NCI-H187 treated with DMSO at 0.1 percent for 48 hours (cell line): Measurements from ENCODE around the gene UQCC2.

Experiments used
- DNase-seq: peaks from one replicate; lab custom pipeline; 2025; lab: John Stamatoyannopoulos, UW

UQCC2 gene

DNA sequence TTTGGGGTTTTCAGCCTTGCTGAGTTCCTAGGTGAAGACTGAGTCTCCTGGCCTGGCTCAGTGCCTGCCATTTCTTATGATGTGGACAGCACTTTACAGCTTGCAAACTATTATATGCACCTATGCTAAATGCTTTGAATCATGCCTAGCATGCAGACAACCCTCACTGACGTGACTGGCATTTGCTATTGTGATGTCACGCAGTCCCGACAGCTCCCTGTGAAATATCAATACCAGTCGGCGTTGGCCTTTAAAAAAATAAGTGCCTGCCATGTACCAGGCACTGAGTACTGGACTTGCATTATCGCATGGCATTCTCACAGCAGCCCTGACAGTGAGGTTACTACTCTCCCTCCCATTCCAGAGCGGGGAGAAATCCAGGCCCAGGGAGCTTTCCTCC, 35.5 kb downstream of the UQCC2 start:
- no peak for DNase-seq

DNA sequence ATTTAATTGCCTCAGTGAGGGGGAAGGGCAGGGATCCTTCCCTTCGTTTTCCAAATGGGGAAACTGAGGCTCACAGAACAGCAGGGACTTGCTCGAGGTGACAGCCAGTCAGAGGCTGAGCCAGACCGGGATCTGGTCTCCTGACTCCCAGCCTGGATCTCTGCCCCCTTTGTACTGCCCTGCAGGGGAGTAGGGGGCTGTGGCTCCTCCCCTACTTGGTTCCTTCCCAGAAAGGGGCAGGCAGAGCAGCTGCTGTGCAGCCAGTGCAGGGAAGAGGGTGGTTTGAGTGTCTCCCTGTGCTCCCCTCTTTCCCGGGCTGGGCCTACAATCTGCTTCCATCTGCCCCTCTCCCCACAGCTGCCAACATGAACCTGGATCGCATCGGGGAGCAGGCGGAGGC, 37.6 kb downstream of the UQCC2 start:
- no peak for DNase-seq

DNA sequence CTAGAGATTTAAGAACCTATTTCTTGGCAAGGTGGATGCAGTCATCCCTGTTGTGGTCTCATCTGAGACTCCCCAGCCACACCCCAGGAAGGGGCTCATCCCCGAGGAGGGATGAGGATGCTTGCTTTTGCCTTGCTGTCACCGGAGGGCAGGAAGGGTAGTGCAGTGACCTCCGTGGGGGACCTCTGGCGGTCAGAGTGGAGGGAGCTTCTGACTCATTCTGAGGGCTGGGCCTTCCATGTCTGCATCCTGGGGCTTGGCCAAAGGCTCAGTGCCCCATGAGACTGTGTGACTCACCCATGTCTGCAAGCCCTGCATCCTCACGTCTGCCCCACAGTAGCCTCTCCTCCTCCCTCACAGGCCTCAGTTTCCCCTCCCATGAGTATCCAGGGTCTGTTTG, 38.7 kb downstream of the UQCC2 start:
- DNase-seq, result no peak

DNA sequence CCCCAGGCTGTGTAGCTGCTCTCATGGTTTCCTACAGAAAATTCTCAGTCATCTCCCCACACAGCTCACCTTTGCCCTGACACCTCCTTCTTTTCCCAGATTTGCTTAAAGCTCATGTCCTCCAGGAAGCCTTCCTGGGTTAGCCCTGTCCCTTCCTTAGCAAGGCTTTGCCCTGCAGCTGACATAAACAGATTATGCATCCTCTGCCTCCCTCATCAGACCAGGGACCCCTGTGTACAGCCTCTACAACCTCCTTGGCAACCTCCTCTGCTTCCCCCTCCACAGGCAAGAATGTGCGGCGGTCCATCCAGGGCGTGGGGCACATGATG, 39.8 kb downstream of the UQCC2 start:
- DNase-seq, result no peak

DNA sequence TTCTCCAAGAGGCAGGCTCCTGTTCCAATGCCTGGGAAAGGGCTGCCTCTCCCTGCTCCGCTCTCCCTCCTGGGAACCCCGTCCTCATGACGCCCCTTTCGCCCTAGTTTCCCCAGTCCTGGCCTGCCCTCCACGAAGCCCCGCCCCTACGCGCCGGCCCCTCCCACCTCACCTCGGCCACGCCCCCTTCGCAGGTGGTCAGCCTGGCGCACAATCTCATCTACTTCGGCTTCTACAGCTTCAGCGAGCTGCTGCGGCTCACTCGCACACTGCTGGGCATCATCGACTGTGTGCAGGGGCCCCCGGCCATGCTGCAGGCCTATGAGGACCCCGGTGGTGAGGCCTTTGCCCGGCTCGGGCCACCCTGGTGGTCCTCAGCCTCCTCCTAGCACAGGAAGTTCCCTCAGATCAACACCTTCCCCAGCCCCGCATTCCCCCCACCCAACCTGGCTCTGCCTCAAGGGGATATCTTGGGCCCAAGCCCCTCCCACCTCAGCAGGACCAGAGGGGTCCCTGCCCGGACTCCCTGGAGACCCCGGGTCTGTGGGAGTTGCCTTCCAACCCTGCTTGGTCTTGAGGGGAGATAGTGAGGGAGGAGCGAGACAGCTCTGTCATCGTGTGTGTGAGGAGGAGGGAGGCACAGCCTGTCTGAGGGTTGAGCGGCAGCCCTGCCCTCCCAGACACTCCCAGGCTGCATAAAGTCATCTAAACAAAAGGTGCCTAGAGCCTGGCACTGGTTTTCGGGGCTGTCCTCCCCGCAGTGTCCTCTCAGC, 40.3 kb downstream of the UQCC2 start:
- DNase-seq, result no peak

DNA sequence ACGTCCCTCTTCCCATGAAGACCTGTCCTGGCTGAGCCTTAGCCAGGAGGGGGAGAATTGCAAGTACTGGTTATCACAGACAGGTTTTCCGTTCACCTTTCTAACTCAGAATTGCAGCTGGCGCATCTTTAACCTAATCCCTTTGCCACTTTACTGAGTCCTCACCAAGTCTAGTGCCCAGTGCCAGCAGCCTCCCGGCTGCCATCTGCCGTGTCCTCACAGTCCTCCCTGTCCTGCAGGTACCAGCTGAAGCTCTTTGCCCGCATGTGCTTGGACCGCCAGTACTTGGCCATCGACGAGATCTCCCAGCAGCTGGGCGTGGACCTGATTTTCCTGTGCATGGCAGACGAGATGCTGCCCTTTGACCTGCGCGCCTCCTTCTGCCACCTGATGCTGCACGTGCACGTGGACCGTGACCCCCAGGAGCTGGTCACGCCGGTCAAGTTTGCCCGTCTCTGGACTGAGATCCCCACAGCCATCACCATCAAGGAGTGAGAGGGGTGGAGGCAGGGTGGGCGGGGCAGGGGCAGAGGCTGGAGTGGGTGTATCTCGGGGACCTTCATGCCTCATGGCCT, 41.3 kb downstream of the UQCC2 start:
- DNase-seq, result no peak

DNA sequence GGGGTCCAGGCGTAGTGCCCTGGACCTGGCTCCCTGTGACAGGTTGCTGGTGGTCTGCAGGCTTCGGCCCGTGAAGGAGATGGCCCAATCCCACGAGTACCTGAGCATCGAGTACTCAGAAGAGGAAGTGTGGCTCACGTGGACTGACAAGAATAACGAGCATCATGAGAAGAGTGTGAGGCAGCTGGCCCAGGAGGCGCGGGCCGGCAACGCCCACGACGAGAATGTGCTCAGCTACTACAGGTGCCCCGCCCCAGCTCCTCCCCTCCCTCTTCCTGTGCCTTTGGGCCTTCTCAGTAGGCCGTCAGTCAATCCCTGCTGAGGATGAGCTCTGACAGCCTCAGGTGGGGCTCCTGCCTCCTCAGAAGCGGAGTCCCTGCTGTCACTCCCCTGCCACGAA, 42.6 kb downstream of the UQCC2 start:
- DNase-seq, result no peak

DNA sequence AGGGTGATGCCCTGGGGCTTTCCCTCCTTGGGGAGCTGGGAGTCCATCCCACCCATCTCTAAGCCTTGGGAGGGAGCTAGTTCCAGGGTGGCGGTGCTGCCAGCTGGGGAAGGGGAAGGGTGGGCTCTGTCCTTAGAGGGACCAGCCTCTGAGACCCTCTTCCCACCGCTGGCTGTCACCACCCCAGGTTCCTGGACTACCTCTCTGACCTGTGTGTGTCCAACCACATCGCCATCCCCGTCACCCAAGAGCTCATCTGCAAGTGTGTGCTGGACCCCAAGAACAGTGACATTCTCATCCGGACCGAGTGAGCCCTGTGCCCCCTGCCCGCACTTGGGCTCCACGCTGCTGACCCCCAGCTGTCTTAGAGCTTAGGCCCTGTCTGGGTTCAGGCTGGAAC, 43.2 kb downstream of the UQCC2 start:
- DNase-seq, result no peak

DNA sequence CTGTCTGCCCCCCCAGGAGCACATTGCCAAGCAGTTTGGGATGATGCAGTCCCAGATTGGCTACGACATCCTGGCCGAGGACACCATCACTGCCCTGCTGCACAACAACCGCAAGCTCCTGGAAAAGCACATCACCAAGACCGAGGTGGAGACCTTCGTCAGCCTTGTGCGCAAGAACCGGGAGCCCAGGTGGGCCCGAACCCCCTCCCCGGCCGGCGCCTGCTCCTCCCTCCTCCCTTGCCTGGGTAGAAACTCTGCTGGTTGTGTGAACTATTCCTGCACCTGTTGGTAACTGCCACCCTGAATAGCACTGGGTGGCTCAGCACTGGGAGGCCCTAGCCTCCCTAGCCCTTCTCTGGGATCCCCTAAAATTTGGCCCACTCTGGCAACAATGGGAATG, 43.7 kb downstream of the UQCC2 start:
- DNase-seq, result no peak

DNA sequence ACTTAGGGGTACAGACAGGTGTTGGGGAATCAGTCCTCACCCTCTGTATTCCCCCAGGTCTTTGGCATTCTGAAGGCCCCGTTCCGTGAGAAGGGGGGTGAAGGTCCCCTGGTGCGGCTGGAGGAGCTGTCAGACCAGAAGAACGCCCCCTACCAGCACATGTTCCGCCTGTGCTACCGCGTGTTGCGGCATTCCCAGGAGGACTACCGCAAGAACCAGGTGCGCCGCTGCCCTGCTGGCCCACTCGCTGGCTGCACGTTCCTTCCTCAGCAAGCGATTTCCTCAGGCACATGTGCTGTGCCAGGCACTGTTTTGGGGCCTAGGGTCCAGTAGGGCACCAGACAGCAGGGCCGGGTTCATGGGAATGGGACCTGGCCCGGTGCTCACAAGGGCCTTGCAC, 44.4 kb downstream of the UQCC2 start:
- no peak for DNase-seq

DNA sequence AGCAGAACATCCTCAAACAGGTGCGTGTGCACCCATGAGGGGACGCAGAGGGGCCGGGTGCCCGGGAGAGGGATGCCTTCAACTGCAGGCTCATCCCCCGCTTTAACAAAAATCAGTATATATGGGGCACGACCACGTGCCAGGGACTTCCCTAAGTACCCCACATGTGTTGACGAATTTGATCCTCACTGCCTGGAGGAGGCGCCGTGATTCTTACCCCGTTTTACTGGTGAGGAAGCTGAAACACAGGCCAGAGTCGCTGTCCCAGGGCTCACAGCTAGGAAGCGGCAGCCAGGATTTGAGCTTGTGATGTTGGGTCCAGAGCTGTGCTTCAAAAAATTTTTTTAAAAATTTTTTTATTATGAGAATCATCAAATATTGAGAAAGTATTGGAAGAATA, 45.5 kb downstream of the UQCC2 start:
- no peak for DNase-seq

DNA sequence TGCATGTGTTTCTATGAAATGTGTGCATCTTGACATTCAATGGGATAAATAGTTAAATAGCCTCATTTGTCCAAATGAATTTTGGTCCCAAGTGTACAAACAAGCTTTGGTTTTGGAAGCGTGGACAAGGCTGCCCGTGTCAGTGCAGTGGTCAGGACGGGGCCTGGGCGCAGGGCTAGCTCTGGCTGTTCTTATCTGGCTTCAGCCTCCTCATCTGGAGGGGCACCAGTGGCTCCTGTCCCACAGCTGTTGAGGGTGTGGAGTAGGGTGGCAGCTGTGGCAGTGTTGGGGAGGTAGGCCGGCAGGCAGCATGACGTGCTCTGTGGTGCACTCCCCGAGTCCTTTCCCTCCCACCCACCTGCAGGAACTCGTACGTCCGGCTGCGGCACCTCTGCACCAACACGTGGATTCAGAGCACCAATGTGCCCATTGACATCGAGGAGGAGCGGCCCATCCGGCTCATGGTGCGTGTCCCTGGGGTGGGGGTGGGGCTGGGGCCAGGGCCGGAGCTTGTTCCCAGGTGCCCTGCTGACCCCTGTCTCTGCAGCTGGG, 46.9 kb downstream of the UQCC2 start:
- no peak for DNase-seq

DNA sequence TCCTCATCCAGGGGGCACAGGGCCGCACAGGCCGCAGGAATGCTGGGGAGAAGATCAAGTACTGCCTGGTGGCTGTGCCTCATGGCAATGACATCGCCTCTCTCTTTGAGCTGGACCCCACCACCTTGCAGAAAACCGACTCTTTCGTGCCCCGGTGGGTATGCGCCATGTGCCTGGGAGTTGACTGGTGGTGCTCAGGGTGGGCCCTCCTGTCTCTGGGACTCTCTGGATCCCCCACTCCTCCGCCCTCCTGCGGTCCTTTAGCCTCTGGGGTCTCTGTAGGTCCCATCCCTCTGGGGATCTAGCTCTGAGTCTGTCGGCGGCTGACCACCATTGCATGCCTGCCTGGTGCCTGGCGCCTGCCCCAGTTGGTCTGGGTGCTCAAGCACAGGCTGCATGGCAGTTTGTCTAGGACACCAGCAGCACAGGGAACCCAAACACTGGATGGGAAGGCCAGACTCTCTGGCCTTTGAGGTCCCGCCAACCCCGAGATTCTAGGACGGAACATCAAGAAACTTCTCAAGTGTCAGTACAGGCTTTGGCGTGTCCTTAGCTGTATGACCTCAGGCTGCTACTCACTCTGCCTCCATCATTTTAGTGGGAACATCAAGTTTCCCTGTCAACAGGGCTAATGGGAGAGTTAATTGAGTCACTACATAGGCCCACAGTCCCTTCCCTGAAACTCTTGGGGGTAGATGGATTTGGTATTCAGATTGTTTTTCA, 47.6 kb downstream of the UQCC2 start:
- DNase-seq, result no peak

DNA sequence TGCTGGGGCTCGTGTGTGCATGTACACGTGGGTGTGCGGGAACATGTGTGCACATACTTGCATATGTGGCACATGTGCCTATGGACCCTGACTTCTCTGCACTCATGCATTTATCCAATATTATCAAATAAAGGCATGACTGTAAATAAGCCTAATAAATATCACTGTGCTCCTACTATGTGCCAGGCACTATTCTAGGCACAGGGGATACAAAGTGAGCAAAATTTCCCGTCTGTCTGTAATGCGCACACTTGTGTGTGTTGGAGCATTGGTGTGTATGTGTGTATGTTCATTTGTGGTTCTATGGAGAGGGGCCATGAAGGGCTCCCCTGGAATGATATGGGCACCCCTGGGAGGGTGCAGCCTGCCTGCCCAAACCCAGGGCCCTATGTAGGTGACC, 48.5 kb downstream of the UQCC2 start:
- DNase-seq, result no peak

DNA sequence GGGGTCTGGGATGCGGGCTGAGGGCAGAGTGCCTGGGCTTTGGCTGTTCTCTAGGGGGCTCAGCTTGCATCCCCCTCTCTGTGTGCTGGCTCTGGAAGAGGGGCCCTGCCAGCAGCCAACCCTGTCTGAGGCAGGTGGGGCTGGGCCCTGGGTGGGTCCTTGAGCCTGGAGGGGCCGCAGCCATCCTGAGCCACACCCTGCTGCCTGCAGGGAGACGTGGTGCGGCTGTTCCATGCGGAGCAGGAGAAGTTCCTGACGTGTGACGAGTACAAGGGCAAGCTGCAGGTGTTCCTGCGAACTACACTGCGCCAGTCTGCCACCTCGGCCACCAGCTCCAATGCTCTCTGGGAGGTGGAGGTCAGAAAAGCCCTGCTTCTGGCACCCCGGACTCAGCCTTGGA, 49.2 kb downstream of the UQCC2 start:
- no peak for DNase-seq

DNA sequence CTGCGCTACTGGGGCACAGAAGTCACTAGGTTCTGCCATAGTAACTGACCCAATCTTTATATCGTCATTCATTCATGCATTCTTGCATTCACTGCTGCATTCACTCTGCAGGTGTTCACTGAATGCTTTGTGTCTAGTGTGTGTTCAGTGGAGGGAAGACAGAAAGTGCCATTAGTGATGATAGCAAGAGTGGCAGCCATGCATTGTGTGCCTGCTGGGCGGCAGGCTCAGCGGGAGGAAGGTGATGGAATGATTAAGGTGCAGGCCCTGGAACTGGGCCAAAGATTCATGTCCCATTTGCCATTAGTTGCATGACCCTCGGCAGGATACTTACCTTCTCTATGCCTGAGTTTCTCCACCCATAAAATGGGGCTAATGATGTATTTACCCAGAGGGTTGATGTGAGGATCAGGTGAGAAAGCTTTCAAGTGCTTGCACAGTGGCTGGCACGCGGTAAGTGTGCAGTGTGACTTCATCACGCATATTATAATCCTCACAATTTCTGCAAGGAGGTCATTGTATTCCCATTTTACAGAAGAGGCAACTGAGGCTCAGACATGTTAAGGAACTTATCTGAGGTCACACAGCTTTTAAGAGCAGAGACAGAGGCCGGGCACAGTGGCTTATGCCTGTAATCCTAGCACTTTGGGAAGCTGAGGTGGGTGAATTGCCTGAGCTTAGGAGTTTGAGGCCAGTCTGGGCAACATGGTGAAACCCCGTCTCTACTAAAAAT, 50.2 kb downstream of the UQCC2 start:
- DNase-seq, result no peak

DNA sequence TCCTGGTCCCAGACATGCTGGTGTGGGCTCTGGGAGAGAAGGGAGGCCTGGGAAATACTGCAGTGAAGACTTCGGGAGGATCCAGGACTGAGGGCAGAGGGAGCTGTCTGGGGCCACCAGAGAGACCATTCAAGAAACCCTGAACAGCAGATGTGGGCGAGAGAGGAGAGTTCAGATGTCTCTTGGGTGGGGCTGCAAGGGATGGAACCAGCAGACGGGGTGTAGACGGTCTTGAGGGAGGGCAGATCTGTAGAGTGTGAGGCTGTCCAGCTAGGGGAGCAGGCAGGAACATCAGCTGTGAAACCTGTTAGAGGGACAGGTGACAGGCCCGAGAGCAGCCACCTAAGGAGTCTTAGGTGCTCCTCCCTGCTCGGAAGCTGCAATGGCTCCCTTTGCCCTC, 51.5 kb downstream of the UQCC2 start:
- DNase-seq, result no peak

DNA sequence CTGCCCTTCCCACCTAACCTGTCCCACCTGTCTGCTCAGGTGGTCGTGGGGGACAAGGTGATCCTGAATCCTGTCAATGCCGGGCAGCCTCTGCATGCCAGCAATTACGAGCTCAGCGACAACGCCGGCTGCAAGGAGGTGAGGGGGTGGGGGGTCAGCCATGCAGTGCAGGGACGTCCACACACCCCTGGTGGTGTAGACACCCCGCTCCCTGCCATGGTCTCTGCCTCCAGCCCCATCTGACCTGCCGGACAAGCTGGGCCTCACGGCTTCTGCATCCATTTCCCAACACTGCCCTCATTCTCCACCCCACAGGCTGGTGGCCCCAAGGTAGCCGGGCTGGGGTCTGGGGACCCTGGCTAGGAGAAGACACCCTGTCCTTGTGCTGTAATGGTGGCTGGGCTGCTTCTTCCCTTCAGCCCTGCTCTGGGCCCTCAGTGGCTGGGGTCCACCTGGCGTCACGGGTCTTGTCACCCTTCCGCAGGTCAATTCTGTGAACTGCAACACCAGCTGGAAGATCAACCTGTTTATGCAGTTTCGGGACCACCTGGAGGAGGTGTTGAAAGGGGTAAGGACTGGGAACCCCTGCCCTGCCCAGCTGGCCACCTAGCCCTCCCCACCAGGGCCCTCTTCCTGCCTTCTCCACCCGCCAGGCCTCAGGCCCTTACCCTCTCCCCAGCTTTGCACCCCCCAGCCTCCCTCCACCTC, 52.4 kb downstream of the UQCC2 start:
- DNase-seq, result no peak

DNA sequence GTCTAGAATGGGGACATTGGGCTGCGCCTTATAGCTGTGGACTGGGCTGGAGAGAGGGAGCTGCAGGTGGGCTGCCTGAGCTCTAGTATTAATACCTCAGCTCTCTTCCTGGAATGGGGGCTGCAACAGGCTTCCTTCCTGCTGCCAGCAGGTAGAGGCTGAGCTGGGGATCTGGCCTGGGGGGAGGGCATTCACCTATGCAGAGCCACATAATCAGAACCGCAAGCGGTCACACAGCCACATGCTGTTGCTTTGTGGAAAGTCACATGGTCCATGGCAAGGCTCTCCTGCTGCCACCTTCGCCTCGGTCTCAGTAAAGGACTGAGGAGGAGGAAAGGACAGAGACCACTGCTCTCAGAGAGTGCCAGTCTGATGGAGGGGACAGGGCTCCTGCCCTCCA, 54.7 kb downstream of the UQCC2 start:
- DNase-seq, result no peak

DNA sequence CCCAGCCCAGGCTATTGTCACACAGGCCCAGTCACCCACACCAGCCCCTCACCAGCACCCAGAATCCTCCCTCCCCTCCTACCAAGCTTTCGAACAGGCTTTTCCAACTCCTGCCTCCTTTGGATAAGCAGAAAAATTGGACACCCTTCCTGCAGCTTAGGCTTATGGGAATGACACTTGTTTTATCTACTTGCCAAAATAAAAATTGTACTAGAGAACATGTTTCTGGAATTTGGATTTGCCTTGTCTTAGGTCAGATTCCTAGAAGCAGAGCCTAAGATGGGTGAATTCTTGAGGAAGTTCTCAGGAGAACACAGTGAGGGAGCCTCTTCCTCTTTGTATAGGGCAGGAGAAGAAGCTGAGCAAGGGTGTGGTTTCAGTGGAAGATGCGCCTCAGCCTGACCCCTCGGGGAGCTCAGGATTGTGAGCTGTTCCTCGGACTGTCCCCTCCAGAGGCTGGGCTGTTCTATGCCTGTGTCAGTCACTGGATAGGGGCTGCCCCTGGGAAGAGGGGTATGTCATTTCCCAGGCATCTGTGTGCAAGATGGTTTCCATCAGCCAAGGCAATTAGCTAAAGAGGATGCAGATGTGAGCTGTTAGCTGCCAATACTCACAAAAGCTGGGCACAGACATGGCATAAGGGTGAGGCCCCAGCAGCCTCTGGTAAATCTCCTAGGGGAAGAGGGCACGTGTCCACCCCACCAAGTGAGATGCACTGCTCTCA, 56.5 kb downstream of the UQCC2 start:
- DNase-seq, result no peak

DNA sequence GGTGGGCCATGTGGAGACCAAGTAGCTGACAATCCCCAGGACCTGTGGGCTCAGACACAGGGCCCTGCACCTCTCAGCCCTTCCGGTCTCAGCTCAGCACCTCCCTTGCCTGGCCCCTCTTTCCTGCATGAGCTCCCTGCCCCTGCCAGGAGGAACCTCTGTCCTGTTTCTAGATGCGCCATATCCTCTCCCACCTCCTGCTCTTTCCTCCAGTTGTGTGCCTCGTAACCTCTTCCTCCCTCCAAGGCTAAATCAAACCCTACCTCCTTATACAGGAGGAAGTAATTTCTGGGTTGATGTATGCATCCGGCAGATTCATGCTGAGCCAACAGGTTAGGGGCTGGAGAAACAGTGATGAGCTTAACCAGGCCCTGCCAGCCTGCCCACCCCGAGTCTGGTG, 59.5 kb downstream of the UQCC2 start:
- no peak for DNase-seq
